H1 (cell line): ENCODE measurements around the gene AUH. TPM values are rescaled to one million over a fixed set of nuclear protein-coding genes. Genes with fewer than 3 reads are reported as not detected.

Experiments used
- ATF2 ChIP-seq: IDR thresholded peaks from 2 replicates; pipeline ENCODE4 v1.6.1; 2012; ENCODE audit warnings: low read length, inconsistent platforms
- GABPA ChIP-seq: IDR thresholded peaks from 2 replicates; pipeline ENCODE4 v1.6.1; 2011; ENCODE audit warnings: mild to moderate bottlenecking, low read length, moderate library complexity, borderline replicate concordance; ENCODE audit not compliant: insufficient read depth
- NRF1 ChIP-seq: IDR thresholded peaks from 2 replicates; pipeline ENCODE4 v1.6.1; 2011; ENCODE audit warnings: mild to moderate bottlenecking, low read depth, low read length, improper control_type of control experiment
- TAF7 ChIP-seq: optimal IDR thresholded peaks from 2 replicates; pipeline ENCODE3; 2011; ENCODE audit warnings: low read depth, mild to moderate bottlenecking, inconsistent platforms, low read length, moderate library complexity, borderline replicate concordance
- polyA plus RNA-seq, 7 experiments: library from polyadenylated mRNA; depleted of rRNA in 3 of 7; stranded (reverse) in 5 of 7; unstranded in 2 of 7; fragments of >200 nt in 5 of 7; fragments of 200-250 nt in 2 of 7; gene quantifications; 1 replicate in 5 of 7; 2 replicates in 1 of 7; 4 replicates in 1 of 7; pipeline versions ENCODE4 v1.2.1 to v1.2.3, GENCODE V29; 2011 to 2013; ENCODE audit warnings: missing spikeins in 2 of 7, mixed read lengths in 2 of 7
- total RNA-seq: library from RNA; stranded (reverse); fragmentation: NEBNext Ultra II Directional; extraction: Animal tissue kit (Norgen Biotek cat#: 25700); gene quantifications from 2 replicates; pipeline ENCODE4 v1.2.1, GENCODE V29; 2021
- TF ChIP-seq, protein P1 (sequence below): fragments of 300-600 bp; sonication (generic); IDR thresholded peaks from 2 replicates; pipeline ENCODE4 v1.7.1; 2012; ENCODE audit warnings: low read length, moderate library complexity, mild to moderate bottlenecking, inconsistent platforms; ENCODE audit not compliant: insufficient replicate concordance

AUH gene
- total and polyA plus RNA-seq, 2 of the 8 experiments (the other 6 are each of a cell fraction or from before 2014, with no cell fraction given), result 5.8 to 21.9 TPM

GRCh38 chr9:91395106-91395552, 33.4 kb upstream of the AUH start (continued):
- TF ChIP-seq, protein P1, sequence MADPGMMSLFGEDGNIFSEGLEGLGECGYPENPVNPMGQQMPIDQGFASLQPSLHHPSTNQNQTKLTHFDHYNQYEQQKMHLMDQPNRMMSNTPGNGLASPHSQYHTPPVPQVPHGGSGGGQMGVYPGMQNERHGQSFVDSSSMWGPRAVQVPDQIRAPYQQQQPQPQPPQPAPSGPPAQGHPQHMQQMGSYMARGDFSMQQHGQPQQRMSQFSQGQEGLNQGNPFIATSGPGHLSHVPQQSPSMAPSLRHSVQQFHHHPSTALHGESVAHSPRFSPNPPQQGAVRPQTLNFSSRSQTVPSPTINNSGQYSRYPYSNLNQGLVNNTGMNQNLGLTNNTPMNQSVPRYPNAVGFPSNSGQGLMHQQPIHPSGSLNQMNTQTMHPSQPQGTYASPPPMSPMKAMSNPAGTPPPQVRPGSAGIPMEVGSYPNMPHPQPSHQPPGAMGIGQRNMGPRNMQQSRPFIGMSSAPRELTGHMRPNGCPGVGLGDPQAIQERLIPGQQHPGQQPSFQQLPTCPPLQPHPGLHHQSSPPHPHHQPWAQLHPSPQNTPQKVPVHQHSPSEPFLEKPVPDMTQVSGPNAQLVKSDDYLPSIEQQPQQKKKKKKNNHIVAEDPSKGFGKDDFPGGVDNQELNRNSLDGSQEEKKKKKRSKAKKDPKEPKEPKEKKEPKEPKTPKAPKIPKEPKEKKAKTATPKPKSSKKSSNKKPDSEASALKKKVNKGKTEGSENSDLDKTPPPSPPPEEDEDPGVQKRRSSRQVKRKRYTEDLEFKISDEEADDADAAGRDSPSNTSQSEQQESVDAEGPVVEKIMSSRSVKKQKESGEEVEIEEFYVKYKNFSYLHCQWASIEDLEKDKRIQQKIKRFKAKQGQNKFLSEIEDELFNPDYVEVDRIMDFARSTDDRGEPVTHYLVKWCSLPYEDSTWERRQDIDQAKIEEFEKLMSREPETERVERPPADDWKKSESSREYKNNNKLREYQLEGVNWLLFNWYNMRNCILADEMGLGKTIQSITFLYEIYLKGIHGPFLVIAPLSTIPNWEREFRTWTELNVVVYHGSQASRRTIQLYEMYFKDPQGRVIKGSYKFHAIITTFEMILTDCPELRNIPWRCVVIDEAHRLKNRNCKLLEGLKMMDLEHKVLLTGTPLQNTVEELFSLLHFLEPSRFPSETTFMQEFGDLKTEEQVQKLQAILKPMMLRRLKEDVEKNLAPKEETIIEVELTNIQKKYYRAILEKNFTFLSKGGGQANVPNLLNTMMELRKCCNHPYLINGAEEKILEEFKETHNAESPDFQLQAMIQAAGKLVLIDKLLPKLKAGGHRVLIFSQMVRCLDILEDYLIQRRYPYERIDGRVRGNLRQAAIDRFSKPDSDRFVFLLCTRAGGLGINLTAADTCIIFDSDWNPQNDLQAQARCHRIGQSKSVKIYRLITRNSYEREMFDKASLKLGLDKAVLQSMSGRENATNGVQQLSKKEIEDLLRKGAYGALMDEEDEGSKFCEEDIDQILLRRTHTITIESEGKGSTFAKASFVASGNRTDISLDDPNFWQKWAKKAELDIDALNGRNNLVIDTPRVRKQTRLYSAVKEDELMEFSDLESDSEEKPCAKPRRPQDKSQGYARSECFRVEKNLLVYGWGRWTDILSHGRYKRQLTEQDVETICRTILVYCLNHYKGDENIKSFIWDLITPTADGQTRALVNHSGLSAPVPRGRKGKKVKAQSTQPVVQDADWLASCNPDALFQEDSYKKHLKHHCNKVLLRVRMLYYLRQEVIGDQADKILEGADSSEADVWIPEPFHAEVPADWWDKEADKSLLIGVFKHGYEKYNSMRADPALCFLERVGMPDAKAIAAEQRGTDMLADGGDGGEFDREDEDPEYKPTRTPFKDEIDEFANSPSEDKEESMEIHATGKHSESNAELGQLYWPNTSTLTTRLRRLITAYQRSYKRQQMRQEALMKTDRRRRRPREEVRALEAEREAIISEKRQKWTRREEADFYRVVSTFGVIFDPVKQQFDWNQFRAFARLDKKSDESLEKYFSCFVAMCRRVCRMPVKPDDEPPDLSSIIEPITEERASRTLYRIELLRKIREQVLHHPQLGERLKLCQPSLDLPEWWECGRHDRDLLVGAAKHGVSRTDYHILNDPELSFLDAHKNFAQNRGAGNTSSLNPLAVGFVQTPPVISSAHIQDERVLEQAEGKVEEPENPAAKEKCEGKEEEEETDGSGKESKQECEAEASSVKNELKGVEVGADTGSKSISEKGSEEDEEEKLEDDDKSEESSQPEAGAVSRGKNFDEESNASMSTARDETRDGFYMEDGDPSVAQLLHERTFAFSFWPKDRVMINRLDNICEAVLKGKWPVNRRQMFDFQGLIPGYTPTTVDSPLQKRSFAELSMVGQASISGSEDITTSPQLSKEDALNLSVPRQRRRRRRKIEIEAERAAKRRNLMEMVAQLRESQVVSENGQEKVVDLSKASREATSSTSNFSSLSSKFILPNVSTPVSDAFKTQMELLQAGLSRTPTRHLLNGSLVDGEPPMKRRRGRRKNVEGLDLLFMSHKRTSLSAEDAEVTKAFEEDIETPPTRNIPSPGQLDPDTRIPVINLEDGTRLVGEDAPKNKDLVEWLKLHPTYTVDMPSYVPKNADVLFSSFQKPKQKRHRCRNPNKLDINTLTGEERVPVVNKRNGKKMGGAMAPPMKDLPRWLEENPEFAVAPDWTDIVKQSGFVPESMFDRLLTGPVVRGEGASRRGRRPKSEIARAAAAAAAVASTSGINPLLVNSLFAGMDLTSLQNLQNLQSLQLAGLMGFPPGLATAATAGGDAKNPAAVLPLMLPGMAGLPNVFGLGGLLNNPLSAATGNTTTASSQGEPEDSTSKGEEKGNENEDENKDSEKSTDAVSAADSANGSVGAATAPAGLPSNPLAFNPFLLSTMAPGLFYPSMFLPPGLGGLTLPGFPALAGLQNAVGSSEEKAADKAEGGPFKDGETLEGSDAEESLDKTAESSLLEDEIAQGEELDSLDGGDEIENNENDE, result no peak
- no peak for TF ChIP-seq ATF2
- no peak for TF ChIP-seq TAF7
- no peak for TF ChIP-seq NRF1
- TF ChIP-seq GABPA, result no peak
- TF ChIP-seq, all 59 proteins: peak for 0
